ENCODE data around the gene GZMA.
"Not testable (repeated sequence)": the region's sequence is repeated elsewhere in the genome, so short reads cannot be mapped to it uniquely, and the experiment has no call there.

Gene GZMA

GRCh38 chr5:55081541-55081940 is 20.9 kb upstream of the GZMA start:
- H3K9me3 Mint-ChIP-seq: peaks cover 43% of the 10 kb centered on the region
- H3K27ac Mint-ChIP-seq: no peak overlapping the region
- no peak overlapping the region for H3K4me3 Mint-ChIP-seq
- H3K36me3 Mint-ChIP-seq (ENCODE audit: low read depth): peaks cover 5% of the 10 kb centered on the region
- no peaks in the 10 kb centered on the region for H3K27me3 Mint-ChIP-seq (ENCODE audit: low read depth)
- no peak for TF ChIP-seq CTCF (IDR thresholded peaks at IDR 0.05; ENCODE audit: unreplicated experiment in 3 of 3)
- H3K4me1 Mint-ChIP-seq: no peaks in the 10 kb centered on the region

GRCh38 chr5:55089301-55089700 is 13.1 kb upstream of the GZMA start:
- not testable (repeated sequence) for H3K27me3 Mint-ChIP-seq (ENCODE audit: low read depth); H3K4me3 Mint-ChIP-seq; H3K27ac Mint-ChIP-seq; H3K4me1 Mint-ChIP-seq; H3K9me3 Mint-ChIP-seq; H3K36me3 Mint-ChIP-seq (ENCODE audit: low read depth)

- H3K9me3 Mint-ChIP-seq; H3K4me3 Mint-ChIP-seq; H3K27ac Mint-ChIP-seq; H3K36me3 Mint-ChIP-seq (ENCODE audit: low read depth); H3K4me1 Mint-ChIP-seq; H3K27me3 Mint-ChIP-seq (ENCODE audit: low read depth): not testable (repeated sequence)
Measured at GRCh38 chr5:55091011-55091410, 11.4 kb upstream of the GZMA start.

GRCh38 chr5:55096182-55096581 is 6.3 kb upstream of the GZMA start:
- Mint-ChIP-seq H3K4me3 (no peak overlapping the region), H3K27ac (no peak overlapping the region), H3K4me1 (no peaks in the 10 kb centered on the region), H3K9me3 (peaks cover 3% of the 10 kb centered on the region), H3K27me3 (ENCODE audit: low read depth) (peaks cover 5% of the 10 kb centered on the region), H3K36me3 (ENCODE audit: low read depth) (no peaks in the 10 kb centered on the region)
- no peak for TF ChIP-seq CTCF (IDR thresholded peaks at IDR 0.05; ENCODE audit: unreplicated experiment in 3 of 3)

GRCh38 chr5:55096861-55097260 is 5.6 kb upstream of the GZMA start:
- H3K27ac Mint-ChIP-seq: no peak overlapping the region
- no peaks in the 10 kb centered on the region for H3K4me1 Mint-ChIP-seq
- no peak for TF ChIP-seq CTCF (IDR thresholded peaks at IDR 0.05; ENCODE audit: unreplicated experiment in 3 of 3)
- H3K27me3 Mint-ChIP-seq (ENCODE audit: low read depth): peaks cover 5% of the 10 kb centered on the region
- no peak overlapping the region for H3K4me3 Mint-ChIP-seq
- H3K36me3 Mint-ChIP-seq (ENCODE audit: low read depth): no peaks in the 10 kb centered on the region
- H3K9me3 Mint-ChIP-seq: peaks cover under 1% of the 10 kb centered on the region

GRCh38 chr5:55101148-55101547 is 1.3 kb upstream of the GZMA start:
- H3K27me3 Mint-ChIP-seq (ENCODE audit: low read depth); H3K36me3 Mint-ChIP-seq (ENCODE audit: low read depth); H3K4me3 Mint-ChIP-seq; H3K4me1 Mint-ChIP-seq; H3K27ac Mint-ChIP-seq; H3K9me3 Mint-ChIP-seq: not testable (repeated sequence)

GRCh38 chr5:55101556-55102276 is 730 bp upstream of the GZMA start:
- Mint-ChIP-seq H3K27ac (no peak overlapping the region), H3K27me3 (ENCODE audit: low read depth) (no peaks in the 10 kb centered on the region), H3K4me3 (no peak overlapping the region), H3K36me3 (ENCODE audit: low read depth) (no peaks in the 10 kb centered on the region), H3K4me1 (no peaks in the 10 kb centered on the region), H3K9me3 (no peaks in the 10 kb centered on the region)
- TF ChIP-seq CTCF (IDR thresholded peaks at IDR 0.05; ENCODE audit: unreplicated experiment in 3 of 3): no peak

Data from nephron (organoid).